DMS114 treated with DMSO at 0.1 percent for 48 hours (cell line): ENCODE data around the gene MAP3K7CL.
"Not testable (repeated sequence)": the region's sequence is repeated elsewhere in the genome, so short reads cannot be mapped to it uniquely, and the experiment has no call there.

Experiments used
- DNase-seq: peaks from one replicate; lab custom pipeline; 2025; ENCODE audit not compliant: unreplicated experiment; lab: John Stamatoyannopoulos, UW

The MAP3K7CL gene

GRCh38 chr21:29166853-29167252, 36.4 kb downstream of the MAP3K7CL start:
- no peak for DNase-seq

DNA sequence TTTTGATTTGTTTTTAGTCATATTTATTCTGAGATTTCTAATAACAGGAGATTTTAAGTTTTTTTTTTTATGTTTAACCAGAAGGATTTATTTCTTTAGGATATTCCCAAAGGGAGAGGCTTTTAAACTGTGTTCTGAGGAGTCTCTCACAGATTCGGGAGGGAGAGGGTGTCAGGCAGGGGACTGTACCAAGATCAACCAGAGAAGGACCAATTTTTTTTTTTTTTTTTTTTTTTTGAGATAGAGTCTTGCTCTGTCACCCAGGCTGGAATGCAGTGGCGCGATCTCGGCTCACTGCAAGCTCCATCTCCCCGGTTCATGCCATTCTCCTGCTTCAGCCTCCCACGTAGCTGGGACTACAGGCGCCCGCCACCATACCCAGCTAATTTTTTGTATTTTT, 37.0 kb downstream of the MAP3K7CL start:
- DNase-seq: not testable (repeated sequence)

GRCh38 chr21:29168891-29169315, 38.5 kb downstream of the MAP3K7CL start:
- no peak for DNase-seq

DNA sequence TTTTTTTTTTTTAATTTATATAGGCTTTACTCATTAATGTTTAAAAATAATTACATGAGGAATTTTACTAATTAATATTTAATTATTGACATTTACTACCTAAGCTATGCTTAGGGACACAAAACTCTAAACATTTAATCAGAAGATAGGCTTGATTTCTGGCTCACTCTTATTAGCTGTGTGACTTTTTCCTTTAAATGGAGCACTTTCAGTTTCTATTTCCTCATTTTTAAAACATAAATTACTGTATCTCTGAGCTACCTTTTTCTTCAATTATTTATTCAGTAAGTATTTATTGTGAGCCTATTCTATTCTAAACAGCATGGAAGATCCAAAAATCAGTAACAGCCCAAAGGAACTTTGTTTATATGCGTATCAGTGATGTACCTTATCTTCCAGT, 40.5 kb downstream of the MAP3K7CL start:
- no peak for DNase-seq

GRCh38 chr21:29172282-29172681, 41.8 kb downstream of the MAP3K7CL start:
- no peak for DNase-seq

GRCh38 chr21:29174607-29175013, 44.2 kb downstream of the MAP3K7CL start:
- no peak for DNase-seq

DNA sequence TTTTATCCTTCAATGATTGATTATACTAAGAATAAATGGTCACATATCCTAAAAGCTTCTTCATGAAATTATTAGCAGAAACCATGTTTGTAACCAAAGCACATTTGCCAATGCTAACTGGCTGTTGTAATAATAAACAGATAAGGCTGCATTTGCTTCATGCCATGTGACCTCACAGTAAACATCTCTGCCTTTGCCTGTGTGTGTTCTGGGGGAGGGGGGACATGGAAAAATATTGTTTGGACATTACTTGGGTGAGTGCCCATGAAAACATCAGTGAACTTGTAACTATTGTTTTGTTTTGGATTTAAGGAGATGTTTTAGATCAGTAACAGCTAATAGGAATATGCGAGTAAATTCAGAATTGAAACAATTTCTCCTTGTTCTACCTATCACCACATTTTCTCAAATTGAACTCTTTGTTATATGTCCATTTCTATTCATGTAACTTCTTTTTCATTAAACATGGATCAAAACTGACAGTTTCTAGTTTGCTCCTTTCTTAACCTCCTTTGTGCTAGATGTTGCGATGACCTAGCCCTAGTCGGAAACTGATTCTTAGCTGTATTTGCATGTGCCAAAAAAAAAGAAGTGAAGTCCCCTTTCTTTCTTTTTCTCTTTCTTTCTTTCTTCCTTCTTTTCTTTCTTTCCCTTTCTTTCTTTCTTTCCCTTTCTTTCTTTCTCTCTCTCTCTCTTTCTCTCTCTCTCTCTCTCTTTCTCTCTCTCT, 45.1 kb downstream of the MAP3K7CL start:
- DNase-seq: no peak

- no peak for DNase-seq
These were observed 46.2 kb downstream of the MAP3K7CL start for GRCh38 chr21:29176471-29177120.

DNA sequence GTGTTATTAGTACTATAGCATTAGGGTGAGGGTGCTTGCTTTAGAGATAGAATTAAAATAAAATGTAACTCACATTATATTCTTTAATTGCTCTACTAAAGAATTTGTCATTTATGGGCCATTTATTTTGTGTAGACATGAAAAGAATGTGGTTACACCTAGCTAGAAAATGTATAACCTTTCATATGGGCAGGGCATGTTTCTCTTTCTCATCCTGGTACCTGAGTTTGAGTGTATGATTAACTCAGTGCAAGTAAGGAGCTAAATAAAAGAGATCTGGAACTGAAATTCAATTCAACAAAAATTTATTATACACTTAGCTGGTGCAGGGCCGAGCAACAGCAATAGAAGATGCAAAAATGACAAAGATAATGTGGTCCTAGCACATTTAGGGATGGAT, 47.4 kb downstream of the MAP3K7CL start:
- DNase-seq: no peak

GRCh38 chr21:29178926-29179325, 48.5 kb downstream of the MAP3K7CL start:
- no peak for DNase-seq

DNA sequence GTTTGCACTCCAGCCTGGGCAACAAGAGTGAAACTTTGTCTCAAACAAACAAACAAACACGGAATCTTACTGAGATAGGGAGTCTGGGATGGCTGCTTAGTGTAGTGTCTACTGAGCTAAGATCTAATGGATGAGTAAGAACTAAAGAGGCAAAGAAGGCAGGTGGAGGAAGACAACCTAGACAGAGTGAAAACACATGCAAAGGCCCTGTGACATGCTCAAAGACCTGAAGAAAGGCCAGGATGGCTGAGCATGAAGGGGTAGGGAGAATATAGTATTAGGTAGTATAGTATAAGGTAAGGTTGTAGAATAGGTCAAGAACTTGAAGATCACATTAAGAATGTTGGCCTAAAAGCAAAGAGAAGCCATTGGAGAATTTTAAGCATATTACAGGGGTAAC, 49.1 kb downstream of the MAP3K7CL start:
- DNase-seq: no peak

DNA sequence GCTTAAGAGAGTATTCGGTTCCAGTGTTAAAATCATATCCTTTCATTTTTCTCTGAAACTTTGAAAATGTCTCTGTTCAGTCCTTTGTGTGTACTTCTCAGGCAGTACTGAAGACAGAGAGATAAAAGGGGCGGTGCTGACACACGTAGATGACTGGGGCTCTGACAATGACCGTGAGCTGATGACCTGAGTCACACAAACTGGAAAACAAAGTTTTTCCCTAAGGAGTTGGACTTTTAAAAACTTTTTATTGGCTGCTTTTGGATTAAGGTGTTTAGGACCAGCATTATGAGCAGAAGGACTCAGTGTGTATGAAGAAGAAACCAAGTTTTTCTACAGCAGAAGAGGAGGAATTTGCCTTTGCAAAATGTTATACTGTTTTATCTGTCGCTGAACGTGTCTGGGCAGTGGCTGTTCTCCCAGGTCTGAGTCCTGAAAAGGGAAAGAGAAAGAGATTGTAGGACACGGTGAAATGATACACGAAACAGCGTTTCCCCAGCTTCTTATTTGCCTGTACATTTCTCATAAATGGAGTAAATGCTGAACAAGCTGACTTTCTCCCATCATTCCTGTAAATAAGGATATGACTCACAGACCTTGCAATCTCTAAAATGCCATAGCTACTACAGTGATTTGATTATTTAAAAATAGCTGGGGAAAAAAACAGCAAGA, 51.5 kb downstream of the MAP3K7CL start:
- DNase-seq: no peak

DNA sequence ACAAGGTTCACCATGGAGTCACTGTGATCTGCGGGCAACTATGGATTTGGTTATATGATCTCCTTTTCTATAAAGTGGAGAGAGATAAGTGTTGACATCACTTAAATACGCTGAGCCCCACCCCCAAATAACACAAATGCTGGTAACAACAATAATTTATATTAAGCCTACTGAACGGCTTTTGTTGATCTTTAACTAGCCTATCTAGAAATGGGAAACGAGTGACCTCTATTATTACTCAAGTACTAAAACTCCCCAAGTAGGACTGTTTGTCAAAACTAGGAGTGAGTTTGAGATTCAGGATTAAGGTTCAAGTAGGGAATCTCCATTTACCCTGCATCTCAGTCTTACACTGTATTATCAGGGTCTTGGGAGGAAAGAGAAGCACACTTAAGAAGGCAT, 52.2 kb downstream of the MAP3K7CL start:
- no peak for DNase-seq

DNA sequence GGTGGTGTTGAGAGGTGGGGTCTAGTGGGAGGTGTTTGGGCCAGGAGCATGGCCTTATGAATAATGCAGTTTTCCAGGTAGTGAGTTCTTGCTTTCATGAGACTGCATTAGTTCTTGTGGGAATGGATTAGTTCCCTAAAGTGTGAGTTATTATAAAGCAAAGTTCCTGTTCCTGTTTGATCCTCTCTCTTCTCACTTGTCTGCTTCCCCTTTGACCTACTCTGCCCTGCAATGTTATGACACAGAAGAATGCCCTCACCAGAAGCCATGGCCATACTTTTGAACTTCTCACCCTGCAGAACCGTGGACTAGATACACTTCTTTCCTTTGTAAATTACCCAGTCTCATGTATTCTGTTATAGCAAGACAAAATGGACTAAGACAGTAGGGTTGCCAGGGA, 53.6 kb downstream of the MAP3K7CL start:
- no peak for DNase-seq

DNA sequence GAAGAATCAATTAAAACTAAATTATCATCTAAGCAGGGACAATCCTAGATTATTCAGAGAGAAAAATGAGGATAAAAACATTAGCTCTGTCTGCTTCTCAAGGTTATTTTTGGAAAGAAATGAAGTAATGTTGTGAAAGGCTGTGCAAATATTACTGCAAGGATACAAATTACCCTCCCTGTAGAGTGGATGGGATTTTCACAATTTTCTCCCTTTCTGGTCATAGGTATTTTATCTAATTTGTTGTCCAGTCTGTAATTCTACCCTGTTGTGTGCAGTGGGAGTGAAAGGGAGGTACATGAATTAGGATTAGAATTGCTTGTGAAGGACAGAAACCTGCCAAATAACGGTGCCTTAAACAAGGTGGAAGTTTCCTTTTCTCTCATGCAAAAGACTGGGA, 54.7 kb downstream of the MAP3K7CL start:
- DNase-seq: no peak

GRCh38 chr21:29185633-29186032, 55.2 kb downstream of the MAP3K7CL start:
- no peak for DNase-seq

- no peak for DNase-seq
These were observed 55.8 kb downstream of the MAP3K7CL start for GRCh38 chr21:29186246-29186645.

- no peak for DNase-seq
These were observed 57.5 kb downstream of the MAP3K7CL start for GRCh38 chr21:29187944-29188343.

GRCh38 chr21:29189353-29189752, 58.9 kb downstream of the MAP3K7CL start:
- no peak for DNase-seq

DNA sequence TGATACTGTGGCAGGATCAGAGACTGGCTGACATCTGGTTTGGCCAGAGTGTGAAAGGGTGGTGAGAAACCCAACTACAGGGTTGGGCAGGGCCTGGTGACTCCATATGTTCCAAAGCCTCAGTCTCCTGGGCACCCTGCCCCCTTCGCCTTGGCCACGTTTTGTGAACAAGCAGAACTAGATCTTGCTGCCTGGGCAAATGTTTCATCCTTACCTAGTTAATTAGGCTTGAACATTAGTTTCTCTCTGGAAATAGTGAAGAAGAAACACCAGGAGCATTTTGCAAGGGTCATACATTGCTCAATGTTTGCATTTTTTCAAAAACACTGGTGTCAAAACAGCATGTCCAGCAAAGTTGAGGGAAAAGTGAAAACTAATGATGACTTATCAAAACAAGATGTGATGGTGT, 60.5 kb downstream of the MAP3K7CL start:
- DNase-seq: no peak

GRCh38 chr21:29193072-29193471, 62.6 kb downstream of the MAP3K7CL start:
- DNase-seq: peak; percentile 41

DNA sequence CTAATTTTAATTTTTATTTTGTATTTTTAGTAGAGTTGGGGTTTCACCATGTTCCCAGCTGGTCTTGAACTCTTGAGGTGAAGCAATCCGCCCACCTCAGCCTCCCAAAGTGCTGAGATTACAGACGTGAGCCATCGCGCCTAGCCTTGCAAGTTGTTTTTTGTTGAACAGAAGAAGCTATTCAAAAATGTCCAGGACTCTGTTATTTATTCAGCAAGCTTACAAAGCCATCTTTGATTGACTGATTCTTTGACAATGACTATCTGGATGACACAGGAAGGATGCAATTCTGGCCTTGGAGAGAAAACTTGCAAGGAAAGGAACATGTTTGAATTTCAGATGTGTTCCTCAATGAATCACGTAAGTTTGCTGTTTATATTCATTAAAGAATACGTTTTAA, 63.5 kb downstream of the MAP3K7CL start:
- DNase-seq: no peak
